ENCODE results near the gene POPDC2. TPM values are rescaled to one million over a fixed set of nuclear protein-coding genes. Genes with fewer than 3 reads are reported as not detected.

Gene POPDC2
- polyA plus RNA-seq, 12 donors: 6.8 to 45.5 (median 20.4) TPM; not detected in 1

Other genes with a start within 250 kb of the POPDC2 start
- 10 to 100 TPM in 11 of 12 donors, not detected in 1; 36.2 to 56.0 (median 45.1) TPM for gene TMEM39A, start 197.0 kb downstream of the POPDC2 start, polyA plus RNA-seq (ENCODE audit: insufficient read length in 12 of 12)
- 10 to 100 TPM in 10 of 12 donors, 1 to 10 TPM in 1, not detected in 1; 8.0 to 18.7 (median 13.6) TPM for gene POGLUT1, start 191.6 kb downstream of the POPDC2 start, polyA plus RNA-seq (ENCODE audit: insufficient read length in 12 of 12)
- 1,000 to 10,000 TPM in 1 of 12 donors, 100 to 1,000 TPM in 1, 10 to 100 TPM in 10; 65.4 to 1,063 (median 80.6) TPM for gene TIMMDC1, start 162.0 kb downstream of the POPDC2 start, polyA plus RNA-seq (ENCODE audit: insufficient read length in 12 of 12)
- under 1 TPM in 9 of 12 donors, not detected in 3; 0.13 to 0.57 (median 0.39) TPM for gene CD80, start 101.0 kb downstream of the POPDC2 start, polyA plus RNA-seq (ENCODE audit: insufficient read length in 12 of 12)
- gene ADPRH, start 81.1 kb downstream of the POPDC2 start, polyA plus RNA-seq (ENCODE audit: insufficient read length in 12 of 12): 10 to 100 TPM in 2 of 12 donors, 1 to 10 TPM in 9, not detected in 1; 5.5 to 10.6 (median 8.5) TPM
- gene PLA1A, start 62.7 kb downstream of the POPDC2 start, polyA plus RNA-seq (ENCODE audit: insufficient read length in 12 of 12): 1 to 10 TPM in 1 of 12 donors, under 1 TPM in 7, not detected in 4; 0.12 to 1.2 (median 0.21) TPM
- gene COX17, start 16.8 kb upstream of the POPDC2 start, polyA plus RNA-seq (ENCODE audit: insufficient read length in 12 of 12): 10 to 100 TPM in 11 of 12 donors, not detected in 1; 48.1 to 88.7 (median 68.1) TPM
- 1 to 10 TPM in 2 of 12 donors, under 1 TPM in 8, not detected in 2; 0.17 to 1.8 (median 0.62) TPM for gene CFAP91, start 42.4 kb upstream of the POPDC2 start, polyA plus RNA-seq (ENCODE audit: insufficient read length in 12 of 12)
- gene NR1I2, start 121.5 kb upstream of the POPDC2 start, polyA plus RNA-seq (ENCODE audit: insufficient read length in 12 of 12): 10 to 100 TPM in 1 of 12 donors, under 1 TPM in 10, not detected in 1; 0.11 to 25.0 (median 0.33) TPM

Measured in muscle of arm (tissue), 12 donors.